Activated CD4-positive, alpha-beta T cell treated with anti-CD3 and anti-CD28 coated beads, Interleukin-10, Interleukin-2, amounts not matched to agents 100 ng/mL and 50 ng/mL, durations not matched to agents 16 hours and 8 hours (primary cell): ENCODE results near the gene DQX1.

Source experiments
- DNase-seq: peaks from one replicate; pipeline ENCODE4 v3.0.0-alpha.2; 2020

Gene DQX1

DNA sequence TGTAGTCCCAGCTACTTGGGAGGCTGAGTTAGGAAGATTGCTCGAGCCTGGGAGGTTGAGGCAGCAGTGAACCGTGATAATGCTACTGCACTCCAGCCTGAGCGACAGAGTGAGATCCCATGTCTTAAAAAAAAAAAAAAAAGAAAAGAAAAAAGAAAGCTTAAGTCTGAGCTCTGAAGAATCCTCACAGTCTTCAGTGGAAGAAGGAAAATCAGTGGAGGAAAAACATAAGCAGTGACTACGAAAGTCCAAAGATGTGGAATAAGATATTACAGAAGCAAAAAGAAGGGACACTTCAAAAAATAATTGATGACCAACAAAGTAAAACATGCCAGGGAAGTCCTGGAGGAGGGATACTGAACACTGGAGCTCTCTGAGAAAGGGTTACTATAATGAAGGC lies 15.8 kb downstream of the DQX1 start:
- no peak for DNase-seq

DNA sequence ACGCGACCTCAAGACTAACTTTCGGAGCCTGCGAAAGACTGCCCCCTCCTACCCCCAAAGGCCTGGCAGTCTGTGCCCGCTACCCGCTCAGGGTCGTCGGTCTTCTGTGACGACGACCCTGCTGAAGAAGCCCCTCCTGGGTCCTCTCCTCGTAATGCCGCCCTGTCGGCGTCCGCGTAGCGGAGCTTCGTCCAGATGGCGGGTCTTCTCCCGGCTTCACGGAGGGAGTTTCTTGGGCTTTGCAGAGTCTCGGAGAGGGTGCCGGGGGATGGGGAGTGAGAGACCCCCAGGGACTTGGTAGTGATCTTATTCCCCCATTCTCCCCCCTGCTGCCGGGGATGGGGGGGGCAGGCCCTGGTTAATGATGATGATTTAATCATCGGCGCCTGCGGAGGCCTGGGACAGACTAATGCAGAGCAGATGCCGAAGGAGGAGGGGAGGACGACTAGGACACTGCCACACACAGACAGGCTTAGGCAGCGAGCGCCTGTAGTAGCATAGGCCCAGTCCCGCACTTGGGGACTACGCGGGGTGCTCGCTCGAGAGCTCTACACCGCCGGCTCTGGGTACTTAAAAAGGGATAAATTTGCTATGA lies 18.0 kb downstream of the DQX1 start:
- DNase-seq, result no peak

DNA sequence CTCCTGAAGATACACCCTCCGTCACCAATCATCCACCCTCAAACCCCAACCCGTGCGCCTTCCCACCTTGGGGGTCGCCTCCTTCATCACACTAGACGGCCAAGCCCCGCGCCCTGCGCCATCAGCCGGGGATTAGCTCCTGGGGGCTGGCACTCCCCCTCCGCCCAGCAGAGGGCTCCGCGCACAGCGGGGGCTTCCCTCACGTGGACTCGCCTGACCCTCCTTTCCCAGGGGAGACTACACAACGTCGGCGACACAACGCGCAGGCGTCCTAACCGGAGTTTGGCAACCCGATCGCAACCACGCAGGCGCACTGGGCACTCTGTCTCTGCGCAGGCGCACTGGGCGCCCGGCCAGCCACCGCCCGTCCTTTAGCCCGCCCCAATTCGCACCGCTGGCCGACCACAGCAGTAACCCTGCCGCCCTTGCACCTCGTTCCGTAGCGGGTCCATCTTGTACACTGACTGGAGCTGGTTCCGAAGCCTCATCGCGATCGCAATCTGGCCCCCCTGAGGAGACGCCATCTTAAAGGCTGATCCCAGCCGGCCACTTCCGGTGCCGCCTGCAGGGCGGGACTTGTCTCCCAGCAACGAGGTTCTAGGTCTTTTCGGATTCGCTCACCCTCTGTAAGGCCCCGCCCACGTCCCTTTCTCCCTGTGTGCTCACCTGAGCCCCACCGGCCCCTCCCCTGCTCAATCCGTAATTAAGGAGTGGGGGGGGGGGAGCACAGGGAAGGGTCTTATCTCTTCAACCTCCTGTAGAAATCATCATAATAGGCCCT lies 18.7 kb downstream of the DQX1 start, which contains the start of gene PCGF1:
TSS of gene PCGF1 (minus strand) at position 551 of the 781 bp plus-strand sequence. CDS start at position 524, 27 bp downstream.
- DNase-seq, result peak; percentile 99

DNA sequence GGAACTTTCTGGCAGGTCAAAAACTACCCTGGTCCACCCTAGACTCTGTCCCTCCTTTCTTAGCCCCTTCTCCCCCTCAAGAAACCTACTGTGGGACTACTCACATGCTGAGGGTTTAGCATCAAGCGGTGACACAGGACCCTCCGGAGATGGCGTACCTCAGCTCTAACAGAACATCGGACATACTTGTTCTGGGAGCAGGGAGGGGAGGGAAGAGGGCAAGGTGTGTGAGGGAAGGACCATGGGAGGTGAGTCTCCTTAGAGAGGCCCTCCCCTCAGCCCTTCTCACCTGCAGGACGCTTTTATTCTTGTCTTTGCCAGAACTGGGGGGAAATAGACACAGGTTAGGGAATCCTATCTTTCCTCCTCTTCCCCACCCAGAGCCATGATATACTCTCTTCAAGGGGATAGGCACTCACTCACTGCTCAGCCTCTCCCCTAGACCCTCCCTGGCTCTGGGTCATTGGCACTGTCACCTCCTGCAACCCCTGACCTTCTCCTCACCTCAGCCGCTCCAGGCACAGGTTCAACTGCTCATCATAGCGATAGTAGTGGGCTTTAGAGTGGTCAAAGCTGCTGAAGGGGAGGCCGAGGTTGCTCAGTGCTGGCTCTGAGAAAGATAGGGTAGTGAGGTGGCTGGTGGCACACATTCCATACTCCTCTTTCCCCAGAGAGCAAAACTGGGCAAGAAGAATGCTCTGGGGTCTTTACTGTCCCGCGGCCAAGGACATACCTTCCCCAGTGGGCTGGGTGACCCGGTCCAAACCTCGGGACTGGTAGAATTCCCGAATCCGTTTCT lies 20.4 kb downstream of the DQX1 start:
- DNase-seq, result no peak

DNA sequence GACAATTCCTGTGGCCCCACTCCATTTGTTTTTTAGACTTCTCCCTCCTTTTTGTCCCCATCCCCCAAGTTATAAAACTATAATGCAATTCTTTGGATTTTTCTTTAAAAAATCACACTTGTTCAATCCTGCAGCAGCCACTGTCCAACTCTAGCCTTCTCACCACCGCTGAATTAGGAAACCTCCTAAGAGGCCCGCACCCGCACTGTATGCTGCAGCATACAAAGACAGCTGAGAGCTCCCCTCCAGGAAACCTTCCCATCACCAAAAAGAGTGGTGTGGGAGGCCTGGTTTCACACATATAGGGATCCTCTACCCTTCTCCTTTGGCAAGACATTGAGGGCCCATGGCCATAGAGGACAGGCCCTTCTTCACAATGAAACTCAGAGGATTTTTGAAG lies 21.4 kb downstream of the DQX1 start:
- no peak for DNase-seq

DNA sequence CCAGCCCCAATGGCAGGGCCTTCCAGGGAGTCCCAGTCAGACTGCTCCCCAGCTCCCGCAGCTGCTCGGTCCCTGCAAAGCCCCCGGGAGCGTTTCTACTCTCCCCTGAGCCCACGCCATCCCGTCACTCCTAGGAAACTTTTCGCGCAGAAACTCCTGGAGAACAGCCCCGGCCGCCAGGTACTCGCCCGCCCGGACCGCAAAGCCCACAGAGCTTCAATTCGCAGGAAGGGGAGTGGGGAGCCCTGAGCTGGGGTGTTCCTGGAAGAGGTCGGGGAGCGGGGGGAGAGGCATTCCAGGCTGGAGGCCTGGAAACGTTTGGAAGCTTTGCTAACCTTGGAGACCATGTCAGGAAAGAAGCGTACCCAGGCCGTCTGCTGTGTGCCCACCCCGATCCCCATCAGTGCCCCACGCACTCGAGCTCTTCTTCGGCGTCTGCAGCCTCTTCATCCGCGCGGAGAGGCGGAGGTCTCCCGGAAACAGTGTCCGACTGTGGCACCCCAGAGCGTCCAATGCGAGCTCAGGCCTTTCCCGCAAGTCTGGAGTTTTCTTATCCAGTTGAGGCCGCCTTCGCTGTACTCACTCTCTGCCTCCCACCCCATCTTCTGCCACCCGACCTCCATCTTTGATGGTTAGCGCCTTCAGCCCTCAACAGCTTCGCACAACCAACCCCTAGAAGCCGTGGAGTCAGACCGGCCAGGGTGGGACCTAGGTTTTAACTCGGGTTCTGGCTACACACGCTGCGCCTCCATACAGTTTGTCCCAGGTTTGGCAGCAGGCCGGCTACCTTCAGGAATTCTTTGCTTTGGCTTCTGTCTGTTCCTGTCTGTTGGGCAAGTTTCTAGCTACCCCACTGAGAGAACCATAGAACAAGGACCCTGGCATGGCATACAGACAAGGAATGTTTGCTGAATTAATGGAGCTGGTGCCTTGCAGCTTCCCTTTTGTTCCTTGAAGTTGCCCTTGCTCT lies 22.2 kb downstream of the DQX1 start:
- DNase-seq, result no peak

DNA sequence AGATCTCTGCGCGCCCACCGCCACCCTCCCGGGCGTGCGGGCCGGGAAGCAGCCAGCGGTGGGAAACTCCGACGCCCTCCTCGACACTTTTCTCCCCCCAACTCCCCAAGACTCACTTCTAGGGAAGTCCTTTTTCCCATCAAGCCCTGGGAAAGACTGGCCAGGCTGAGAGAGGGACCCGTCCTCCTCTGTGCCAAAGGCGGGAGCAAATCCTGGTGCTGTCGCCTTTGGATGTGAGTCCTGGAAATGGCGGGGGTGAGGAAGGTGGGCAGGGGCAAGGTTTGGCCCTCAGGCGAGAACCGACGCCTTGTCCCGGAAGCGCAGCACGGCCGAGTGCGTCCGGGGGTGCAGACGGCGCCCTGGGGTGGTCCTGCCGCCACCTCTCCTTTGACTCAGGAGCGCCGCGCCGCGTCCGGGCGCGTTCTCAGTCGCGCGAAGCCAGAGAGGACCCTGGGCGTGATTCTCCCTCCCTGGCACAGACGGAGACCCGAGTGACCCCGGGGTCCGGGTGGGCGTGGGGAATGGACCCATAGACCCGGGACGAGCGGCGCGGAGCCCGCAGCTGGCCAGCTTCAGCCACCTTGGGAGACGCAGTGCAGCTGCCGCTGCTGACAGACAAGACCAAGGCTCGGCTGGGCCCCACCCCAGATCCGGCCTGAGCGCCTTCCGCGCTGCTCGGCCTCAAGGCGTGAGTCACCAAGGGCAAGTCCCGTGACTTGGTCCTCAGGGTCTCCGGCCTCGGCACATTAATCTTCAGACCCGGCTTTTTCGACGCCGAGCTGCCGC lies 23.1 kb downstream of the DQX1 start:
- DNase-seq, result peak; percentile 83

DNA sequence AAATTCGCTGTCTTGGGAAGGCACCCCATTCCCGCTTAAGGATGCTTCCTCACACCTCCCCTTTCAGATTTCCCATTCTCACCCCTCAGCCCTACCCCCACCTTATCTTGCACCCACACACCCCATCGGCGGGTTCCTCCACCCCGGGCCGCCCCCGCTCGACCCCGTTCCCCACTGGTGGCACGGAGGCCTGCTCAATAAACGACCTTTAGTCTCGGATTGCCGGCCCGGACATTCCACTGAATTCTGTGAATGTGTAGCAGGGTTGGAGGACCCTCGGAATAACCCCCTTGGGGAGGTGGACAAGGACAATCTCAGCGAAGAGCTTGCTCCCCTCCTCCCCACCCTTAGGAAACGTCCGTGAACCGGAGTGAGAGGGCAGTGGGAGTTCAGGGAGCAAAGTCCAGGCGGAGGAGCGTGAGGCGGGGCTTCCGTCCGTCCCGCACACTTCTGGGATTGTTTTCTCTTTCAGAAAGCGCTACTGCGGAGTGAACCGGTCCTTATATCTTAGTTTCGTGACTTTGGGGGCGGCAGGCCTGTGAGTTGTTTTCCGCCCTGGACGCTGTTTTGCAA lies 23.8 kb downstream of the DQX1 start:
- no peak for DNase-seq

DNA sequence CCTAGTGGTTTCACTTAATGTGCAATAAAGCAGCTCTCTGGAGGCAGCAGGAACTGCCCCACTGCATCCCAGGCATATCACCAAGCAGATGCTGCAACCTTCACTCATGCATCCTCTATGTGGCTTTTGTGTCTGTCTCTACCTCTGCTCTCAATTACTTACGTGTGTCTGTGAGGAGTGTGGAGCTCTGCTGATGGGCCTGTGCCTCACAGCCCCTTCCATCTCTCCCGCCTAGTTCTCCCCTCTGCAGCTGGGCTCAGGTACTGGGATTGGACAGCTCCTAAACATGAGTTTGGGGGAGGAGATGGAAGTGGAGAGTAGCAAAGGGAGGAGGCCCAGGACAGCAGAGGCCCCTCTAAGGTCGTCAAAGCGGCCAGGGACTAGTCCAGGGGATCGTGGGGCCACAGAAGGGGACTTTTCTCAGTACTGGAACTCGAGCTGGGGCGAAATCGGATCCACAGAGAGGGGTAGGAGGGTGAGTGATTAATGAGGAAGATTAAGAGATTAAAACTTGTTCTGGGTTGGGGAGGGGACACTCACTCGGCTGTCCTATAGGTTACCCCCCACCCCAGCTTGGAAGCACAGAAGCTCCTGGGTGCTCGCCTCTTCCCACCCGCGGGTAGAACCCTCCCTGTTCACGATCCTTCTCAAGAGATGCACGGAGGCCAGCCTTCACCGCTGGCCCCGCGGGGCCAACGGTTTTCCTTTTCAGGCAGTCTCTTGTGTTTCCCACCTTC lies 24.5 kb downstream of the DQX1 start:
- no peak for DNase-seq

DNA sequence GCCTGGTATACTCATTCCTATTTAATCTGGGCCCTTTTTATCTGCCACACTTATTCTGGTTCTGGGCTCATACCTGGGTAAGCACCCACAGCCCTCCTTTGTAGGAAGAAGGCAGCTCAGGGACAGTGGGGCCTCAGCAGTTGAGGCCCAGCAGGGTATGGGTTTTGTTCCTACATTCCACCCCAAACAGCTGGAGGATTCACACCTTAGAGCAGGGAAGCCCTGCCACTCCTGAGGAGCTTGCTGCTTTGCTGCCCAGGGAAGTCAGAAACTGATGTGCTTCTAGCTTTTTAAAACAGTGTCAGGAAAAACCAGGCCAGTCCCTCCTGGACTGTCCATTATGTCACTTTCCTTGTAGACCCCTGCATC lies 25.5 kb downstream of the DQX1 start:
- no peak for DNase-seq

DNA sequence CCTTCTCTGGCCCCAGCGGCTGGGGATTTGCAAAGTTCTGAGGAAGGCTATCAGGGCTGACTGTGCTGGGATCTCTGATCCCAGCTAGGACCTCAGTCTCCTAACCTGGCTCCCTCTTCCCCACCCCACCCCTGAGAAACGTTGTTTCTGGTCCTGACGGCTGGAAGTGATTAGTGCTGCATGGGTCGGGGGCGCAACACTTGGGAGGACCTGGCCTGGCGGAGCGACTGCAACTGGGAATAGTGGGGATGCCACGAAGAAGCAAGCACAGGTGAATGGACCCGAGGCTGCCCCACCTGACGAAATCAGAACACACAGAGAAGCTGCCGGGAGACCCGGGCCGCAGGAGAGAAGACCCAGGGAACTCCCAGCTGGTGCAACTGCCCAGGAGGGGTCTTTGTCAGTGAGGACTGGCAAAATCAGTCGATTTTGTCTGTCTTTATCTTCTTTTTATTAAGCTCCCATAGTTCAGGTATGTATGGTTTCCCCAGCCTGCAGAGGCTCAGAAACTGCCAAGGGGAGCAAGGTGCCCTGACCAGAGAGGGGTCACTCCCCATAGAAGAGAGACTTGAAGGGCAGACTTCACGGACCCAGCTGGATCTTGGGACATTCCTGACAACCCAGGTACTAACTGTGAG lies 26.0 kb downstream of the DQX1 start:
- DNase-seq, result no peak

DNA sequence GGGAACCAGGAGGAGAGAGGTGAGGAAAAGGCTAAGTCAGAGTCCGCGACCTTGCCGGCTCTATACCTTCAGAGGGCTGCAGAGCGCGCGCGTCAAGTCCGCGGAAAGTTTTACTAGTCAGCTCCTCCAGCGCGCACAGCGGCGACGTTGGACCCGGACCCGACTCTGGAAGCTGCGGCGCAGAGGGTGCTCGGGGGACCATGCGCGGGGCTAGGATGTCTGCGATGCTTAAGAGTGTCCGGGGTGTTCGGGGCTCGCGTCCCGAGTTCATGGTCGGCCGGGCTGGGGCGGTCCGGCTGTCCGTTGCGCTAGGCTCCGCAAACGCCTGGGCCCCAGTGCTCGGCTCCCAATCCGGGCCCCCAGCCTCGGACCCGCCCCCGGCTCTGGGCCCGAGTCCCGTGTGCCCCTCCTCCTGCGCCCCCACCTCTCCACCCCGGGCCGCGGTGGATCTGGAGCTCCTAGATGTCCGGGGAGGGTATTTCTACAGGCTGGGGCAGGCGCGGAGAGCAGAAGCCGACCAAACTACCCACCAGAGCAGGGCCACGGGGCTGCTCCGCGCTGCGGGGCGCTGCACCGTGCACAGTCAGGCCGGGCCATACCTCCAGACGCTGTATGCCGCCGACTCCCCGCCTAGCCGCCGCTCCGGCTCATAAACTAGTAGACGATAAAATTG lies 26.6 kb downstream of the DQX1 start, which contains the start of gene LBX2:
TSS of gene LBX2 (minus strand) at position 337 of the 673 bp plus-strand sequence. CDS start at position 271, 66 bp downstream.
- peak; percentile 46 for DNase-seq

DNA sequence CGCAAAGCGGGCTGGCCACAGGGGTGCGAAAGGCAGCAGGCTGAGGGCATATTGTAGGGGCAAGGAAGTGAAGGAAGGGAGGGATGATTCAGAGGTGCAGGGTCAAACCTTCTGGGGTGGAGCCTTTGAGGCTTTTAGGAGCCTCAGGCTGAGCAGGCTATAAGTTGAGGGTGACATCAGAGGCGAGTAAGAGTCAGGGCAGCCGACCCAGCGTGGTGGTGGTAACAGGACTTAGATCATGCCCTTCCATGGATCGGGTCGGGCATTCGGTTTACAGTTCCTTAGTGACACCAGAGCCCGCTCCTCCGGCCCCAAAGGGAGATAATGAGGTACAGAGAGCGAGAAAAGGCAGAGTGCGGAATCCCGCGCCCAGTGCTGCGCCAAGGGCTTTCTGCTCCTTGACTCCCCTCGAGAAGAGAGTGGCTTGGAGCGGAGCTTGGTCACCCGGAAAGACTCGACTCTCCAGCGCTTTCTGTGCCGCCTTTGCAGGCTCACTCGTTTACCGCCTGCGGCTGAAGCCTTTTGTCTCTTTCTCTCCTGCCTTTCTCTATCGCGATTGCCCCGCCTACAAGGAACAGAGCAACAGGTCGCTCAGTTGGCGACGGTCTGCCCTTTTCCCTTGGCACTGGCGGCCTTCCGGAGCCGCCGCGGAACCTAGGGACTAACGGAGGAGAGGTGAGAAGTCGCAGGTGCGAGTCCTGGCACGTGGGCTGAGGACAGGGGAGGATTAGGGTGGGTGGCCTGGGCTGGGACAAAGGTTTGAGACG lies 27.3 kb downstream of the DQX1 start:
- DNase-seq, result peak; percentile 70

DNA sequence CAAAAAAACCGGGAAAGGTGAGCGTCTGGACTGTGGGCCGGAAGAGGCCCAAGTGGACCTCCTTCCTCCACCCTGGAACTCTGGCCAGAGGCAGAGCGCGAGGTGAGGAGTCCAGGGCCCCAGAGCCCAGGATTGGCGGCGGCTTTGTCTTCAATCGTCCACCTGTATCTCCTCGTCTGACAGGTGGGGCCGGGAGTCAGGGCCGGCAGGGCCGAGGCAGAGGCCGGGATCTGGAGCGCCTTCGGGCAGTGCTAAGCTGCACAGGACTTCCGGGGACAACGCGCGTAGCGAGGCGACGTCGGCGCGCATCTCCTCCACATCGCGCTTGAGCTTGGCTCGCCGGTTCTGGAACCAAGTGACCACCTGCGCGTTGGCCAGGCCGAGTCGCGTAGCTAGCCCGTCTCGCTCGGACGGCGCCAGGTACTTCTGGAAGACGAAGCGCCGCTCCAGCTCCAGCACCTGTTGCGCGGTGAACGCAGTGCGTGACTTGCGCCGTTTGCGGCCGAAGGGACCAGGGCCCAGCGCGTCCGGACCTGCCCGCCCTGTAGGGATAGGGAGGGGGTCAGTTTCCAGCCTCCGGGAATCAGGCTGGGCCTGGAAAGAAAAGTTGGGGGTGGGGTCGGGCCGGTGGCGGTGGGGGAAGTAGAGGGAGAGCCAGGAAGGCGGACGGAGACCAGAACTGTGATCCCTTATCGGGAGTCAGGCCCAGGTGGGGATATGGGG lies 28.1 kb downstream of the DQX1 start:
- peak; percentile 31 for DNase-seq

DNA sequence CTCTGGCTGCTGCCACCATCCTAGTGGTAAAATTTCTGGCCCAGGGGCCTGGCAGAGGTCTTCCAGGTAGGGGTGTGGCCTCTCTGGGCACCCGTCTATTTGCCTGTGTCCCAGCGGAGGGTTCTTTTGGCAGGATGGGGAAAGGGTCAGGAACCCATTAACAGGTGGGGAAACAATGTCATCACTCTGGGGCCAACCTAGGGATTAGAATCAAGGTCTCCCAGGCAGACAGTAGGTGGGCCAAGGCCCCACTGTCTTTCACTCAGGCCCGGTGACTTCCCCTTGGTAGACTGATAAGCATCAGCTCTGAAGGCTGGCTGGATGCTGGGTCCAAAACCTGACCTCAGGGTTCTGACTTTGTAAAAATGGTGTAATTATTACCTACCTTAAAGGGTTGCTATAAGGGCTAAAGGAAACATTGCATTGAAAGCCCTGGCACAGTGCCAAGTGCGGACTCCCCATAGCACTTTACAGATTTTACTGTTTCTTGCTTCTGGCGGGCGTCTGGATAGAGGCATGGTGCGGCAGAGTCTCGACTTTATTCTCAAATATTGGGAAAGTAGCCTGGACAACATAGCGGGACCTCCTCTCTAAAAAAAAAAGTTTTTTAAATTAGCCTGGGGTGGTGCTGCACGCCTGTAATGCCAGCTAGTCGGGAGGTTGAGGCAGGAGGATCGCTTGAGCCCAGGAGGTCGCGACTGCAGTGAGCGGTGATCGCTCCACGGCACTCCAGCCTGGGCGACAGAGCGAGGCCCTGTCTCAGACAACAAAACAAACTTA lies 28.8 kb downstream of the DQX1 start:
- no peak for DNase-seq

DNA sequence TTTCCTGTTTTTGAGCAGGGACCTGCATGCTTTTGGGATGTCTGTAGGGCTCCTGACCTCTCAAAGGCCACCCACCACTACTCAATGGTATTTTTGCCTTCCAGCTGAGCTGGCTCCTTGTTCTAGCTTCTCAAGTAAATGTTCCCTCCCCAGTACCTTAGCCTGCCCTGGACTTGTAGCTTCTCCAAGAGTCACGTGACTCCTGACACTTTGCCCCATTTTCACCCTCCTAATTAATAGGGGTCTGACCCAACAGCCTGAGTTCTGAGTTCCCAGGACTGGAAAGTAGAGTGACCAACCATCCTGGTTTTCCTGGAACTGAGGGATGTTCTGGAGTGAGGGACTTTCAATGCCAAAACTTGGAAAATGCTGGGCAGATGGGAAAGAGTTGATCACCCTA lies 30.6 kb downstream of the DQX1 start:
- DNase-seq, result no peak

DNA sequence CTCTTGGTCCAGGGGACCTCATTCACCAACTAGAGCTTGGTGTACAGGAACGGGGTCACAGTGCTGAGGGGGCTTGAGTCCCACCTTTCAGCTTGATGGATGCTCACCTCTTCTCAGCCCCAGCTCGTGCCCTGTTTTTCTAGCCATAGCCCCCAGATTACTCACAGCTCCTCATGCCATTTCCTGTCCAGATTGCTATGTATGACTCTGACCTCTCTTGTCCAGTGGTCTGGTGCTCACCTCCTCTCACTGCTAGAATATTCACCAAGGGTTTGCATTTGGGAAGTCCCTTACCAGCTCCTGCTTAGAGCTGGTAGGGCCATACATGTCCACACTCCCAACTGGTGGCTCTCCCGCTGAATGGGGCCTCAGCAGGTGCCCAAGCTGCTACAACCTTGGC lies 32.5 kb downstream of the DQX1 start:
- DNase-seq, result no peak
